HFF-Myc (cell line): ENCODE results near the gene PPFIA2.

Experiments
- DNase-seq: peaks from one replicate; pipeline ENCODE4 v3.0.0-alpha.2; 2011; ENCODE audit warnings: low read depth; ENCODE audit errors: extremely low read depth
- H3K4me3 ChIP-seq: replicated peaks from 2 replicates; pipeline ENCODE4 v1.5.1; 2011; ENCODE audit warnings: low read depth, mild to moderate bottlenecking, control low read depth, low read length
- TF ChIP-seq, protein P1 (sequence below): IDR thresholded peaks from 2 replicates; pipeline ENCODE4 v1.5.1; 2012; ENCODE audit warnings: mild to moderate bottlenecking, low read depth, low read length, control low read depth; ENCODE audit errors: missing control alignments

PPFIA2 gene

DNA sequence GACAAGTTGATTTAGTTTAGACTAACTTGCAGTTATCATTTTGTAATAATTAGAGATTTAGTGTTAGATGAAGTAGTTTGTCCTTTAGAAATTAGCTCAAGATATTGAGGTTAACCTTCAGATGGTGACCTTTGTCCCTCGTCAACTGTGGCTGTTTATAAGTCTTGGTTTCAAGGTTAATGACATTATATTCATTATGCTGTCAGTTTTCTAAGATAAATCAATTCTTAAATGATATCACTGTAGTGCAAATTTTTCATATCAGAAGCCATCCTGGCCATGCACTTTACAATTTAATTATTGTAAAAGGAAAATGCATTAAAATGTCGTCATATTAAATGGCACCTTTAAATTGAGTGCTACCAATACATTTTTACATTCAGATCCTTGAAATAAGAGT lies 19.6 kb upstream of the PPFIA2 start:
- DNase-seq: no peak
- H3K4me3 ChIP-seq: no peak overlapping the region
- TF ChIP-seq, protein P1, sequence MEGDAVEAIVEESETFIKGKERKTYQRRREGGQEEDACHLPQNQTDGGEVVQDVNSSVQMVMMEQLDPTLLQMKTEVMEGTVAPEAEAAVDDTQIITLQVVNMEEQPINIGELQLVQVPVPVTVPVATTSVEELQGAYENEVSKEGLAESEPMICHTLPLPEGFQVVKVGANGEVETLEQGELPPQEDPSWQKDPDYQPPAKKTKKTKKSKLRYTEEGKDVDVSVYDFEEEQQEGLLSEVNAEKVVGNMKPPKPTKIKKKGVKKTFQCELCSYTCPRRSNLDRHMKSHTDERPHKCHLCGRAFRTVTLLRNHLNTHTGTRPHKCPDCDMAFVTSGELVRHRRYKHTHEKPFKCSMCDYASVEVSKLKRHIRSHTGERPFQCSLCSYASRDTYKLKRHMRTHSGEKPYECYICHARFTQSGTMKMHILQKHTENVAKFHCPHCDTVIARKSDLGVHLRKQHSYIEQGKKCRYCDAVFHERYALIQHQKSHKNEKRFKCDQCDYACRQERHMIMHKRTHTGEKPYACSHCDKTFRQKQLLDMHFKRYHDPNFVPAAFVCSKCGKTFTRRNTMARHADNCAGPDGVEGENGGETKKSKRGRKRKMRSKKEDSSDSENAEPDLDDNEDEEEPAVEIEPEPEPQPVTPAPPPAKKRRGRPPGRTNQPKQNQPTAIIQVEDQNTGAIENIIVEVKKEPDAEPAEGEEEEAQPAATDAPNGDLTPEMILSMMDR: no peak

DNA sequence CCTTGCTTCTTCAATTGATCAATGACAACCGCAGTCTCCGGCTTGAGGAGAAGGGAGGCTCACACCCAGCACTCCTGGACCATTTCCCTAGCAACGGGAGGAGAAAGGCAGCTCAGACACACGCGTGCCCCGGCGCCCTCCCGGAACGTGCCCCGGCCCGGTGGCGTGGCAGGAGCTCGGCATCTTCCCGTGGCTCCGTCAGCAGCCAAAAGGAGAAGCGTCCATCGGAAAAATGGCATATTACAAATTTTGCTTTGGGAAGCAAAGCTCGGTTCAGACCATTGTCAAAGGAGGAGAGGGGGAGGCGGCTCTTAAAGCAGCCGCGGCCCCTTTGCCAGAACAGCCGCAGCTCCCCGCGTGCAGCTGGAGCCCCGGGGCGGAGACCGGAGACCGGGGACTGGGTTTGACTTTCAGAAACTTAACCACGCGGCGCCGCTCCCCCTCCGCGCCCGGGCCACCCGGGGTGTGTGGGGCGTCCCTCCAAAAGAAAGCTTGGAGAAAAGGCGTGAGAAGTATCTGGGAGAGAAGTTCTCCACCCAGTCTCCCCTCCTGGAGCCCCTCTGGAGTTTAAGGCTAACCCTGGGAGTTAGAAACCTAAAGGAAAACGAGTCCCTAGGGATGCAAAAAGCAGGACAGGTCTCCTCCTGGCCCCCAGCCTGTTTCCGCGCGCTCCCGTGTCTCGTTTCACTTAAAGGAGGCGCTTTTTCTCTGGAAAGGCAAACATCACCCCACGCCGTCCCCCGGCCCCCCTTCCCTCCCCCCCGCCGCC lies 545 bp downstream of the PPFIA2 start:
- TF ChIP-seq, protein P1: no peak
- no peak for DNase-seq
- H3K4me3 ChIP-seq: peak overlapping the region; percentile 21; the same call in 1 of the 2 replicates

DNA sequence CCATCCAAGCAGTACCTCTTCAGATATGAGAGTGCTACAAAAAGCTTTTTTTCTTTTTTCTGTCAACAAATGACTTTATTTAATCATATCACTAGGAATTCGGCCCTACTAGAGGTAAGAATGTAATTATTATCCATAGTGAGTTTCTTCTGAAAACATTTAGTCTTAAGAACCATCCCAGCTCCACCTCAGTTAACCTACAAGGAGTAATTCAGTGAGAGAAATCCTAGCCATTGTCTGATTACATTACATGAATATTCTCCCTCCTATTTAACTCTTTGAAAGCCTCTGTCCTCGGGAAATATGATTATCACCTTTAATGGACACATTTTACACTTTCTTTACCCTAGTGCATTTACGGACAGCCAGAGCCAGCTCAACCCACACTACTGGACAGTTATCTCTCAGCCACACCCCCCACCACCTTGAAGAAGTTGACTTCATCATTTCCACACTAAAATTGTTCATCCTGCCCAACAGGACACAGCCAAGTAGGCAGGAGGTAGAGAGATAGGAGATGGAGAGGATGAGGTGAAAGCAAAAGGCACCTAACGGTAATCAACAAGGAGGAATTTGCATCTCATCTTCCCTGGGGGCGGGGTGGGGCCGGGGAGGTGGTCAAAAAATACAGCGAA lies 1.3 kb downstream of the PPFIA2 start:
- DNase-seq: no peak
- TF ChIP-seq, protein P1: no peak
- no peak overlapping the region for H3K4me3 ChIP-seq

DNA sequence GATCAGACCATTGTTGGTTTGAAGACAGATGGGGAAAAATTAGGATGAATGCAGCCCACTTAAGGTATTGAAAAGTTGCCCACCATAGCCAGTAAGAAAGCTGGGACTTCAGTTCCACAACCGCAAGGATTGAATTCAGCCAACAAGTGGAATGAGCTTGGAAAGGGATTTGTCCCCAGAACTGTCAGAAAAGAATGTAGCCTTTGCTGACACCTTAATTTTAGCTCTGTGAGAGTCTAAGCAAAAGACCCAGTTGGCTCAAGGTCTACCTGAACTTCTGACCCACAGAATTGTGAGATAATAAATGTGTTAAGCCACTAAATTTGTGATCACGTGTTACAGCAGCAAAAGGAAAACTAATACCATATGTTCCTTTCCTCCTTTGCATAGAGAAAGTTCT lies 29.4 kb downstream of the PPFIA2 start:
- TF ChIP-seq, protein P1: no peak
- no peak for DNase-seq
- no peak overlapping the region for H3K4me3 ChIP-seq

DNA sequence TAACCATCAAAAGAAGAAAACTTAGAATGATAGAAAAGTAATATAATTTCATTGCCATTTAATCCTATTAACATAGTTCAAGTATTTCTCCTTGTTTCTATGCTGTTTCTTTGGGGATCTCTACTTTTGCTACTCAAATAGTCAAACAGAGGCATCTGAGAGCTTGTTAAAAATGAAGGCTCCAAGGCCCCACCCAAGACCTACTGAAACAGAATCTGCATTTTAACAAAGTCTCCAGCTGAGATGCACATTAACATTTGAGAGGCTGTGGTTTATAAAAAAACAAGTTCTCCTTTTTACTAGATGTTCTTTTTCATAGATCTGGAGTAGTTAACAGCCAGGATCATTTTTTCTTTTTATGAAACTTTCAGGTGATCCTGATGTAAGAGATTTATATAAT lies 31.8 kb downstream of the PPFIA2 start:
- no peak for DNase-seq
- H3K4me3 ChIP-seq: no peak overlapping the region
- TF ChIP-seq, protein P1: no peak

DNA sequence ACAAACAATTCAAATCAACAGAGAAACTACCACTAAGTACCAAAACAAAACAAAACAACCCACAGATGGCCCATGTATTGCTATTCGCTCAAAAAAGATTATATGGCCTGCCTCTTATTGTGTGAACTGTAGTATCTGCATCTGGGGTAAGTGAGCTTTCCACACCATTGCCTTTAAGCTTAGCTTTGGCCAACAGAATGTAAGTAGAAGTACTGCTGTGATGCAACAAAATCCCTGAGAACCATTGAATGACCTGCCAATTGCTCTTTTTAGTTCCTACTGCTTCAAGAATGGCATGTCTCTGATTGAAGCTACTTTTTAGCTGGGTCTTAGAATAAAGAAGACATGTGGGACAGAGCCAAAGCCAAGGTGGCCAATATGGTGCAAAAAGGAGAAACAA lies 32.5 kb downstream of the PPFIA2 start:
- TF ChIP-seq, protein P1: no peak
- no peak for DNase-seq
- no peak overlapping the region for H3K4me3 ChIP-seq

DNA sequence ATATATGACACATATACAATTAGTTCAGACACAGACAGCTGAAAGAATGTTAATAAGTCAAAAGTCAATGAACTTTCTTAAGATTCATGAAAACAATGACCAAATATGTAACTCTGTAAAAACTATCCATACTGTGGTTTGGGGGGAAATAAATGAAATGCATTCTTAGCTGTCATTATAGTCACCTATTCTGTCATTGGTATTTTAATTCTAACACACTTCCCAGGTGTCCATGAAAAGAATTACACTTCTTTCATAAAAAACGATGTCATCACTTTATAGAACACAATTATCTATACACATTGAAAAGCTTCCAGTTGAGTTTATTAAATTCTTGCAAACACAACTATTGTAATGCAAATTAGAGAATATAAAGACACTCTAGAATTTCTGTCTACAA lies 35.8 kb downstream of the PPFIA2 start:
- no peak for DNase-seq
- TF ChIP-seq, protein P1: no peak
- H3K4me3 ChIP-seq: no peak overlapping the region
